ENCODE data around the gene CASP2. TPM values are rescaled to one million over a fixed set of nuclear protein-coding genes. Genes with fewer than 3 reads are reported as not detected.

The CASP2 gene
- total and polyA plus RNA-seq, 10 of the 15 experiments (the other 5 are each of a cell fraction or from before 2014, with no cell fraction given): 12.1 to 60.4 (median 26.2) TPM

GRCh38 chr7:143281529-143281928, 6.6 kb upstream of the CASP2 start:
- intact Hi-C loops (cut with micrococcal nuclease; ENCODE audit: unreplicated experiment): no loop called here
- H3K27ac ChIP-seq (ENCODE audit: control insufficient read depth, insufficient read depth): no peak overlapping the region
- H3K36me3 ChIP-seq (ENCODE audit: control insufficient read depth in 2 of 2, insufficient read depth in 2 of 2, low read length in 1 of 2): no peaks in the 10 kb centered on the region
- no TSS peak for BruUV-seq (replicated peaks)
- DNase-seq (ENCODE audit: low read depth, low spot score) (no peak), FAIRE-seq (no peak), ATAC-seq (no peak)
- H3K4me2 ChIP-seq (ENCODE audit: control insufficient read depth, insufficient read depth): no peak overlapping the region
- TF ChIP-seq USF2 (IDR thresholded peaks at IDR 0.05; ENCODE audit: borderline replicate concordance, low read depth, low read length): no peak
- no peak for TF ChIP-seq ZNF207 (IDR thresholded peaks at IDR 0.05; ENCODE audit: borderline replicate concordance)
- no peak for TF ChIP-seq ZNF24 (IDR thresholded peaks at IDR 0.05)
- no peak for TF ChIP-seq NFYB (IDR thresholded peaks at IDR 0.05; ENCODE audit: insufficient read depth, low read depth, low read length)
- TF ChIP-seq MYB (IDR thresholded peaks at IDR 0.05; ENCODE audit: borderline replicate concordance, low read depth, low read length): no peak
- no peak for TF ChIP-seq TCF12 (IDR thresholded peaks at IDR 0.05; ENCODE audit: low read depth, low read length)
- no peak for TF ChIP-seq ELK1 (IDR thresholded peaks at IDR 0.05; ENCODE audit: low read depth, low read length)
- no peak for TF ChIP-seq RELA (IDR thresholded peaks at IDR 0.05; ENCODE audit: borderline replicate concordance, partially characterized antibody)
- TF ChIP-seq E2F8 (IDR thresholded peaks at IDR 0.05; ENCODE audit: low read depth, partially characterized antibody): no peak
- TF ChIP-seq ZBED1 (IDR thresholded peaks at IDR 0.05; ENCODE audit: borderline replicate concordance): no peak
- no peak for TF ChIP-seq SKIL (IDR thresholded peaks at IDR 0.05; ENCODE audit: low read depth, poor library complexity, severe bottlenecking)
- TF ChIP-seq RFX5 (IDR thresholded peaks at IDR 0.05; ENCODE audit: low read depth, low read length): no peak
- TF ChIP-seq POLR2A (IDR thresholded peaks at IDR 0.05; ENCODE audit: low read depth, low read length): no peak
- TF ChIP-seq POU2F2 (IDR thresholded peaks at IDR 0.05; ENCODE audit: borderline replicate concordance, low read depth, low read length): no peak
- TF ChIP-seq ZNF217 (IDR thresholded peaks at IDR 0.05): no peak
- no peaks in the 10 kb centered on the region for H3K27me3 ChIP-seq (replicated peaks in 1 of 2; ENCODE audit: control insufficient read depth in 2 of 2, insufficient read depth in 2 of 2, low read length in 1 of 2)
- ChIA-PET SMC1A (ENCODE audit: uncharacterized antibody, unreplicated experiment) (no interaction called here), CTCF (interaction anchor here (0.6 to 2.3 kb wide), 3 partner anchors 18 to 111 kb away, joined by 3 to 12 read pairs (median 4); no protein-coding TSS in a partner anchor), RAD21 (ENCODE audit: unreplicated experiment) (no interaction called here), POLR2A (no interaction called here)
- H3K4me3 ChIP-seq: no peak overlapping the region
- H3K79me2 ChIP-seq (ENCODE audit: control insufficient read depth, insufficient read depth, low read length): no peaks in the 10 kb centered on the region
- H3K9ac ChIP-seq (ENCODE audit: control insufficient read depth, insufficient read depth, low read length): no peak overlapping the region
- H2AFZ ChIP-seq (ENCODE audit: control insufficient read depth, low read depth, low read length): no peak overlapping the region
- WGBS (ENCODE audit: insufficient coverage, insufficient replicate concordance, low lambda C conversion rate, missing lambda C conversion rate): 93% methylated on average over 2 of the region's 2 CpGs
- in situ Hi-C loops (cut with MboI): no loop called here
- no peaks in the 10 kb centered on the region for H3K9me3 ChIP-seq (replicated peaks; ENCODE audit: control insufficient read depth, insufficient read depth, low read length)
- H4K20me1 ChIP-seq (ENCODE audit: control insufficient read depth, insufficient read depth): no peaks in the 10 kb centered on the region
- peaks cover 7% of the 10 kb centered on the region for H3K4me1 ChIP-seq (ENCODE audit: control insufficient read depth, insufficient read depth, low read length)
